HEK293 (cell line): ENCODE measurements around the gene RYR2.

ENCODE experiments used
- CTCF ChIA-PET: fragments of 350-600 bp; formaldehyde crosslinking; extraction: SDS; loops from one replicate; lab custom pipeline; 2021; ENCODE audit warnings: antibody characterized with exemption; lab: Yijun Ruan, JAX
- POLR2A ChIA-PET: fragments of 300-600 bp; formaldehyde crosslinking; extraction: SDS; loops from one replicate; lab custom pipeline; 2020; ENCODE audit warnings: antibody characterized with exemption, inconsistent platforms; lab: Yijun Ruan, JAX
- H3K27ac ChIP-seq: fragments of 200-500 bp; sonication (Bioruptor generic); 2 replicates; pipeline ENCODE4 v1.5.1; 2014; ENCODE audit warnings: low read depth, low read length, control low read depth, inconsistent platforms; ENCODE audit errors: extremely low read depth
- H3K36me3 ChIP-seq, 2 experiments: fragments of 200-500 bp in 1 of 2; sonication (Bioruptor generic) in 1 of 2; 1 replicate in 1 of 2; 2 replicates in 1 of 2; pipeline ENCODE4 v1.5.1; 2014 to 2017; ENCODE audit warnings: inconsistent platforms in 2 of 2, low read length in 2 of 2; ENCODE audit not compliant: control insufficient read depth in 2 of 2, insufficient read depth in 1 of 2
- H3K4me1 ChIP-seq: fragments of 200-500 bp; sonication (Bioruptor generic); 2 replicates; pipeline ENCODE4 v1.5.1; 2014; ENCODE audit warnings: mild to moderate bottlenecking, low read length, inconsistent platforms; ENCODE audit not compliant: control insufficient read depth, insufficient read depth
- H3K4me3 ChIP-seq: 2 replicates; pipeline ENCODE4 v1.5.1; 2011; ENCODE audit warnings: low read depth, mild to moderate bottlenecking, control low read depth, low read length, moderate library complexity
- H3K9me3 ChIP-seq: fragments of 200-500 bp; sonication (Bioruptor generic); 2 replicates; pipeline ENCODE4 v1.5.1; 2014; ENCODE audit warnings: low read depth, low read length, inconsistent platforms; ENCODE audit not compliant: control insufficient read depth, insufficient read depth
- MEIS1 ChIP-seq: sonication (generic); formaldehyde crosslinking; IDR thresholded peaks from 2 replicates; pipeline ENCODE4 v1.8.1; 2022; ENCODE audit warnings: missing genetic modification reagents, mild to moderate bottlenecking, borderline replicate concordance
- REPIN1 ChIP-seq: fragments of 450-650 bp; formaldehyde crosslinking; IDR thresholded peaks from 2 replicates; pipeline ENCODE4 v1.5.1; 2017; ENCODE audit warnings: missing biosample characterization, missing genetic modification characterization, low read depth
- TCF7L2 ChIP-seq: IDR thresholded peaks from 2 replicates; pipeline ENCODE4 v1.6.1; 2011; ENCODE audit warnings: low read depth, mild to moderate bottlenecking, inconsistent platforms, low read length, moderate library complexity, borderline replicate concordance
- ZBTB7A ChIP-seq: fragments of 450-650 bp; formaldehyde crosslinking; IDR thresholded peaks from 2 replicates; pipeline ENCODE4 v1.5.1; 2016; ENCODE audit warnings: low read depth, missing biosample characterization, missing genetic modification characterization
- ZNF146 ChIP-seq: fragments of 450-650 bp; formaldehyde crosslinking; IDR thresholded peaks from 2 replicates; pipeline ENCODE4 v1.5.1; 2016; ENCODE audit warnings: missing biosample characterization, missing genetic modification characterization
- ZNF426 ChIP-seq: fragments of 450-650 bp; formaldehyde crosslinking; IDR thresholded peaks from 2 replicates; pipeline ENCODE4 v1.5.1; 2017; ENCODE audit warnings: missing biosample characterization, missing genetic modification characterization, mild to moderate bottlenecking, inconsistent platforms, moderate library complexity
- ZNF433 ChIP-seq: fragments of 450-650 bp; formaldehyde crosslinking; IDR thresholded peaks from 2 replicates; pipeline ENCODE4 v1.5.1; 2016; ENCODE audit warnings: missing biosample characterization, missing genetic modification characterization, low read depth
- ZNF501 ChIP-seq: fragments of 450-650 bp; formaldehyde crosslinking; IDR thresholded peaks from 2 replicates; pipeline ENCODE4 v1.5.1; 2016; ENCODE audit warnings: missing biosample characterization, missing genetic modification characterization
- ZNF658 ChIP-seq: fragments of 450-650 bp; formaldehyde crosslinking; IDR thresholded peaks from 2 replicates; pipeline ENCODE4; 2016; ENCODE audit warnings: missing biosample characterization, missing genetic modification characterization
- TF ChIP-seq, protein P1 (sequence below): fragments of 450-650 bp; formaldehyde crosslinking; IDR thresholded peaks from 2 replicates; pipeline ENCODE4 v1.5.1; 2016; ENCODE audit warnings: missing biosample characterization, missing genetic modification characterization
- TF ChIP-seq, protein P2 (sequence below): fragments of 450-650 bp; formaldehyde crosslinking; conservative IDR thresholded peaks from 2 replicates; pipeline ENCODE4 v1.5.1; 2016; ENCODE audit warnings: low read depth, missing biosample characterization, missing genetic modification characterization
- TF ChIP-seq, protein P3 (sequence below): fragments of 450-650 bp; formaldehyde crosslinking; IDR thresholded peaks from 2 replicates; pipeline ENCODE4 v1.5.1; 2016; ENCODE audit warnings: missing biosample characterization, missing genetic modification characterization, low read depth
- TF ChIP-seq, protein P4 (sequence below): fragments of 450-650 bp; formaldehyde crosslinking; IDR thresholded peaks from 2 replicates; pipeline ENCODE4 v1.5.1; 2016; ENCODE audit warnings: missing biosample characterization, missing genetic modification characterization
- TF ChIP-seq, protein P5 (sequence below): fragments of 450-650 bp; formaldehyde crosslinking; IDR thresholded peaks from 2 replicates; pipeline ENCODE4 v1.5.1; 2016; ENCODE audit warnings: missing biosample characterization, missing genetic modification characterization
- TF ChIP-seq, protein P6 (sequence below): fragments of 450-650 bp; formaldehyde crosslinking; IDR thresholded peaks from 2 replicates; pipeline ENCODE4 v1.5.1; 2017; ENCODE audit warnings: missing biosample characterization, missing genetic modification characterization

RYR2 gene

DNA sequence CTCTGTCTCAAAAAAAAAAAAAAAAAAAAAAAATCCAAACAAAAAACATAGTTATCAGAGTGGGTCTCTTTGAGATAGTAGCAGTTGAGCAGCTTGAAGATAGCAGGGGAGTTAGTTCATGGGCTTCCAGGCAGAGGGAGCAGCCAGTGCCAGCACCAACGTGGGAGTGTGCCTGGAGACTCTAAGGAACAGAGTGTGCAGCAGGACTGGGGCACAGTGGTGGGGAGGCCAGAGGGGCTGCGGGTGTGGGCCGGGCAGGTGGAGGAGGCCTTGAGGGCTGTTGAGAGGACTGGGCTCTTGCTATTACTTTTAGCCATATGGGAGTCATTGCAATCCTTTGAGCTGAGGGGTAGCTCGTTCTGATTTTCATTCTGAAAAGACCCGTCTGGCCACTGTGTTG lies 63.8 kb downstream of the RYR2 start:
- TF ChIP-seq MEIS1 (CRISPR knock-in tag) (no peak), ZNF501 (tag by site-specific recombination) (no peak), ZBTB7A (tag by site-specific recombination) (no peak)
- TF ChIP-seq, protein P1, sequence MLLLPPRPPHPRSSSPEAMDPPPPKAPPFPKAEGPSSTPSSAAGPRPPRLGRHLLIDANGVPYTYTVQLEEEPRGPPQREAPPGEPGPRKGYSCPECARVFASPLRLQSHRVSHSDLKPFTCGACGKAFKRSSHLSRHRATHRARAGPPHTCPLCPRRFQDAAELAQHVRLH, result no peak
- TF ChIP-seq, protein P2, sequence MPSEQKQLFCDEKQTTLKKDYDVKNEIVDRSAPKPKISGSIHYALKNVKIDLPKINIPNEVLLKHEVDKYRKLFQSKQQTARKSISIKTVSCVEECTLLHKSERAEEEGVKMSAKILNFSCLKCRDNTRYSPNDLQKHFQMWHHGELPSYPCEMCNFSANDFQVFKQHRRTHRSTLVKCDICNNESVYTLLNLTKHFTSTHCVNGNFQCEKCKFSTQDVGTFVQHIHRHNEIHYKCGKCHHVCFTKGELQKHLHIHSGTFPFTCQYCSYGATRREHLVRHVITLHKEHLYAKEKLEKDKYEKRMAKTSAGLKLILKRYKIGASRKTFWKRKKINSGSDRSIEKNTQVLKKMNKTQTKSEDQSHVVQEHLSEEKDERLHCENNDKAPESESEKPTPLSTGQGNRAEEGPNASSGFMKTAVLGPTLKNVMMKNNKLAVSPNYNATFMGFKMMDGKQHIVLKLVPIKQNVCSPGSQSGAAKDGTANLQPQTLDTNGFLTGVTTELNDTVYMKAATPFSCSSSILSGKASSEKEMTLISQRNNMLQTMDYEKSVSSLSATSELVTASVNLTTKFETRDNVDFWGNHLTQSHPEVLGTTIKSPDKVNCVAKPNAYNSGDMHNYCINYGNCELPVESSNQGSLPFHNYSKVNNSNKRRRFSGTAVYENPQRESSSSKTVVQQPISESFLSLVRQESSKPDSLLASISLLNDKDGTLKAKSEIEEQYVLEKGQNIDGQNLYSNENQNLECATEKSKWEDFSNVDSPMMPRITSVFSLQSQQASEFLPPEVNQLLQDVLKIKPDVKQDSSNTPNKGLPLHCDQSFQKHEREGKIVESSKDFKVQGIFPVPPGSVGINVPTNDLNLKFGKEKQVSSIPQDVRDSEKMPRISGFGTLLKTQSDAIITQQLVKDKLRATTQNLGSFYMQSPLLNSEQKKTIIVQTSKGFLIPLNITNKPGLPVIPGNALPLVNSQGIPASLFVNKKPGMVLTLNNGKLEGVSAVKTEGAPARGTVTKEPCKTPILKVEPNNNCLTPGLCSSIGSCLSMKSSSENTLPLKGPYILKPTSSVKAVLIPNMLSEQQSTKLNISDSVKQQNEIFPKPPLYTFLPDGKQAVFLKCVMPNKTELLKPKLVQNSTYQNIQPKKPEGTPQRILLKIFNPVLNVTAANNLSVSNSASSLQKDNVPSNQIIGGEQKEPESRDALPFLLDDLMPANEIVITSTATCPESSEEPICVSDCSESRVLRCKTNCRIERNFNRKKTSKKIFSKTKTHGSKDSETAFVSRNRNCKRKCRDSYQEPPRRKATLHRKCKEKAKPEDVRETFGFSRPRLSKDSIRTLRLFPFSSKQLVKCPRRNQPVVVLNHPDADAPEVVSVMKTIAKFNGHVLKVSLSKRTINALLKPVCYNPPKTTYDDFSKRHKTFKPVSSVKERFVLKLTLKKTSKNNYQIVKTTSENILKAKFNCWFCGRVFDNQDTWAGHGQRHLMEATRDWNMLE (tag by site-specific recombination), result no peak
- TF ChIP-seq, protein P3, sequence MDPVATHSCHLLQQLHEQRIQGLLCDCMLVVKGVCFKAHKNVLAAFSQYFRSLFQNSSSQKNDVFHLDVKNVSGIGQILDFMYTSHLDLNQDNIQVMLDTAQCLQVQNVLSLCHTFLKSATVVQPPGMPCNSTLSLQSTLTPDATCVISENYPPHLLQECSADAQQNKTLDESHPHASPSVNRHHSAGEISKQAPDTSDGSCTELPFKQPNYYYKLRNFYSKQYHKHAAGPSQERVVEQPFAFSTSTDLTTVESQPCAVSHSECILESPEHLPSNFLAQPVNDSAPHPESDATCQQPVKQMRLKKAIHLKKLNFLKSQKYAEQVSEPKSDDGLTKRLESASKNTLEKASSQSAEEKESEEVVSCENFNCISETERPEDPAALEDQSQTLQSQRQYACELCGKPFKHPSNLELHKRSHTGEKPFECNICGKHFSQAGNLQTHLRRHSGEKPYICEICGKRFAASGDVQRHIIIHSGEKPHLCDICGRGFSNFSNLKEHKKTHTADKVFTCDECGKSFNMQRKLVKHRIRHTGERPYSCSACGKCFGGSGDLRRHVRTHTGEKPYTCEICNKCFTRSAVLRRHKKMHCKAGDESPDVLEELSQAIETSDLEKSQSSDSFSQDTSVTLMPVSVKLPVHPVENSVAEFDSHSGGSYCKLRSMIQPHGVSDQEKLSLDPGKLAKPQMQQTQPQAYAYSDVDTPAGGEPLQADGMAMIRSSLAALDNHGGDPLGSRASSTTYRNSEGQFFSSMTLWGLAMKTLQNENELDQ (tag by site-specific recombination), result no peak
- TF ChIP-seq, all 188 proteins: peak for 0
- Histone ChIP-seq H3K9me3 (no peaks in the 10 kb centered on the region), H3K27ac (no peak overlapping the region), H3K36me3 (no peaks in the 10 kb centered on the region), H3K4me3 (no peak overlapping the region), H3K4me1 (no peaks in the 10 kb centered on the region)
- ChIA-PET POLR2A (no interaction called here), CTCF (interaction anchor here (0.9 to 1.1 kb wide), 2 partner anchors 221 to 346 kb away, joined by 3 to 5 read pairs; no protein-coding TSS in a partner anchor)

DNA sequence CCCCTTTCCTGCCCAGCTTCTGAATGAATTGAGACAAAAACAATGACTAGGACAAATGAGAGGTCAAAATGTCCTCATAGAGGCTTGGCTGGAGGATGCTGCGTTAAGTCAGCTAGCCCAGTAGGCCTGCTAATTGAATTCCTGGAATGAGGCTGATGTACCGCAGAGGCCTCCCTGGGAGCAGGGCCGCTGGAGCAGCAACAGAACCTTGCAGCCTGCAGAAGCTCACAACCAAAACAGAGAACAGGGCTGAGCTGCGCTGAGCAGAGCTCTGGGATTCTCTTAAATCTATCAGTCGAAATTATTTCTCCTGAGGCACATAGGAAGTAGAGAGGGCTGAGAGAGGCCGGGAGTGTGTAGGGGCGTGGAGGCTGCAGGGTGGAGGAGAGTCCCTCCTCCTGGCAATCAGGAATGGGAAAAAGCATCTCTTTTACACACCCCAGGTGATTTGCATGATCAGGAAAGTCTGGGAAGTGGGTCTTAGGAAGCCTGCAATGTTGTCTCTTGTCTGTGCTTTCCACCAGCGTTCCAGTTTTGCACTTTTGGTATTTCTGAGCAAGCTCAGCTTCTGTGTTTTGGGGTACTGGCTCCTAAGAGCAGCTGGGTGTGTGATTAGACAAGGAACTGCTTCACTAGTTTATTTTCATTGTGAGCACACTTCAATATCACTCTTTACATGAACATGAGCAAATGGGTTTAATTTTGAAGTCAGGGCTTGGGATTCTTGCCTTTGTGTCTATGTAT lies 66.5 kb downstream of the RYR2 start:
- Histone ChIP-seq H3K9me3 (no peaks in the 10 kb centered on the region), H3K4me3 (no peak overlapping the region), H3K4me1 (no peaks in the 10 kb centered on the region), H3K36me3 (no peaks in the 10 kb centered on the region), H3K27ac (no peak overlapping the region)
- TF ChIP-seq ZNF658 (tag by site-specific recombination), result no peak
- TF ChIP-seq, protein P4, sequence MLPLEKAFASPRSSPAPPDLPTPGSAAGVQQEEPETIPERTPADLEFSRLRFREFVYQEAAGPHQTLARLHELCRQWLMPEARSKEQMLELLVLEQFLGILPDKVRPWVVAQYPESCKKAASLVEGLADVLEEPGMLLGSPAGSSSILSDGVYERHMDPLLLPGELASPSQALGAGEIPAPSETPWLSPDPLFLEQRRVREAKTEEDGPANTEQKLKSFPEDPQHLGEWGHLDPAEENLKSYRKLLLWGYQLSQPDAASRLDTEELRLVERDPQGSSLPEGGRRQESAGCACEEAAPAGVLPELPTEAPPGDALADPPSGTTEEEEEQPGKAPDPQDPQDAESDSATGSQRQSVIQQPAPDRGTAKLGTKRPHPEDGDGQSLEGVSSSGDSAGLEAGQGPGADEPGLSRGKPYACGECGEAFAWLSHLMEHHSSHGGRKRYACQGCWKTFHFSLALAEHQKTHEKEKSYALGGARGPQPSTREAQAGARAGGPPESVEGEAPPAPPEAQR (tag by site-specific recombination), result no peak
- TF ChIP-seq, protein P5, sequence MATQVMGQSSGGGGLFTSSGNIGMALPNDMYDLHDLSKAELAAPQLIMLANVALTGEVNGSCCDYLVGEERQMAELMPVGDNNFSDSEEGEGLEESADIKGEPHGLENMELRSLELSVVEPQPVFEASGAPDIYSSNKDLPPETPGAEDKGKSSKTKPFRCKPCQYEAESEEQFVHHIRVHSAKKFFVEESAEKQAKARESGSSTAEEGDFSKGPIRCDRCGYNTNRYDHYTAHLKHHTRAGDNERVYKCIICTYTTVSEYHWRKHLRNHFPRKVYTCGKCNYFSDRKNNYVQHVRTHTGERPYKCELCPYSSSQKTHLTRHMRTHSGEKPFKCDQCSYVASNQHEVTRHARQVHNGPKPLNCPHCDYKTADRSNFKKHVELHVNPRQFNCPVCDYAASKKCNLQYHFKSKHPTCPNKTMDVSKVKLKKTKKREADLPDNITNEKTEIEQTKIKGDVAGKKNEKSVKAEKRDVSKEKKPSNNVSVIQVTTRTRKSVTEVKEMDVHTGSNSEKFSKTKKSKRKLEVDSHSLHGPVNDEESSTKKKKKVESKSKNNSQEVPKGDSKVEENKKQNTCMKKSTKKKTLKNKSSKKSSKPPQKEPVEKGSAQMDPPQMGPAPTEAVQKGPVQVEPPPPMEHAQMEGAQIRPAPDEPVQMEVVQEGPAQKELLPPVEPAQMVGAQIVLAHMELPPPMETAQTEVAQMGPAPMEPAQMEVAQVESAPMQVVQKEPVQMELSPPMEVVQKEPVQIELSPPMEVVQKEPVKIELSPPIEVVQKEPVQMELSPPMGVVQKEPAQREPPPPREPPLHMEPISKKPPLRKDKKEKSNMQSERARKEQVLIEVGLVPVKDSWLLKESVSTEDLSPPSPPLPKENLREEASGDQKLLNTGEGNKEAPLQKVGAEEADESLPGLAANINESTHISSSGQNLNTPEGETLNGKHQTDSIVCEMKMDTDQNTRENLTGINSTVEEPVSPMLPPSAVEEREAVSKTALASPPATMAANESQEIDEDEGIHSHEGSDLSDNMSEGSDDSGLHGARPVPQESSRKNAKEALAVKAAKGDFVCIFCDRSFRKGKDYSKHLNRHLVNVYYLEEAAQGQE (tag by site-specific recombination), result no peak
- no peak for TF ChIP-seq TCF7L2
- no peak for TF ChIP-seq ZNF146
- TF ChIP-seq, protein P6, sequence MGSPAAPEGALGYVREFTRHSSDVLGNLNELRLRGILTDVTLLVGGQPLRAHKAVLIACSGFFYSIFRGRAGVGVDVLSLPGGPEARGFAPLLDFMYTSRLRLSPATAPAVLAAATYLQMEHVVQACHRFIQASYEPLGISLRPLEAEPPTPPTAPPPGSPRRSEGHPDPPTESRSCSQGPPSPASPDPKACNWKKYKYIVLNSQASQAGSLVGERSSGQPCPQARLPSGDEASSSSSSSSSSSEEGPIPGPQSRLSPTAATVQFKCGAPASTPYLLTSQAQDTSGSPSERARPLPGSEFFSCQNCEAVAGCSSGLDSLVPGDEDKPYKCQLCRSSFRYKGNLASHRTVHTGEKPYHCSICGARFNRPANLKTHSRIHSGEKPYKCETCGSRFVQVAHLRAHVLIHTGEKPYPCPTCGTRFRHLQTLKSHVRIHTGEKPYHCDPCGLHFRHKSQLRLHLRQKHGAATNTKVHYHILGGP (tag by site-specific recombination), result no peak
- TF ChIP-seq REPIN1 (tag by site-specific recombination), result no peak
- no peak for TF ChIP-seq ZNF433
- no peak for TF ChIP-seq ZNF426
- CTCF ChIA-PET, result interaction anchor here (1.3 kb wide), 1 partner anchor 12 kb away, joined by 4 read pairs; no protein-coding TSS in a partner anchor
- POLR2A ChIA-PET, result no interaction called here
